ENCODE data around the gene MAPKAPK2. TPM values are rescaled to one million over a fixed set of nuclear protein-coding genes. Genes with fewer than 3 reads are reported as not detected.

Gene MAPKAPK2
- total RNA-seq, 1 experiment from 2014 or later: 51.1 TPM

DNA sequence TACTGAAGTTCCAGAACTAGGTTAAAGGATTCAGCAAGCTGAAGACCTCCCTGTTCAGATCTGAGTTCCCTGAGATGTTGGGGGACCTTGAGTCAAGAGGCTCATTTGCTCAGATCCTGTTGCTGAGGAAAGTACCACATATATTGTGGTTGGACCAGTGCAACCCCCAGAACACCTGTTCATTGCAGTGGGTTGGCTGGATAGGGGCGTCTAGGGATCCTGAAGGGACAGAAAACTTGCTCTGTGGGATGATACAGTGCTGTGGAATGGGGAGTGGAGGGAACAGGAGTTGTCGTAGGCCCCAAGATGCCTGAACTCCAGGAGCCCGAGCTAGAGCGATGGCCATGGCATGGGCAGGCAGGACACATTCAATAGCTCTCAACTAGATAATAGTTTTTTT, 24.6 kb upstream of the MAPKAPK2 start:
- DNase-seq (ENCODE audit: low read depth): no peak

DNA sequence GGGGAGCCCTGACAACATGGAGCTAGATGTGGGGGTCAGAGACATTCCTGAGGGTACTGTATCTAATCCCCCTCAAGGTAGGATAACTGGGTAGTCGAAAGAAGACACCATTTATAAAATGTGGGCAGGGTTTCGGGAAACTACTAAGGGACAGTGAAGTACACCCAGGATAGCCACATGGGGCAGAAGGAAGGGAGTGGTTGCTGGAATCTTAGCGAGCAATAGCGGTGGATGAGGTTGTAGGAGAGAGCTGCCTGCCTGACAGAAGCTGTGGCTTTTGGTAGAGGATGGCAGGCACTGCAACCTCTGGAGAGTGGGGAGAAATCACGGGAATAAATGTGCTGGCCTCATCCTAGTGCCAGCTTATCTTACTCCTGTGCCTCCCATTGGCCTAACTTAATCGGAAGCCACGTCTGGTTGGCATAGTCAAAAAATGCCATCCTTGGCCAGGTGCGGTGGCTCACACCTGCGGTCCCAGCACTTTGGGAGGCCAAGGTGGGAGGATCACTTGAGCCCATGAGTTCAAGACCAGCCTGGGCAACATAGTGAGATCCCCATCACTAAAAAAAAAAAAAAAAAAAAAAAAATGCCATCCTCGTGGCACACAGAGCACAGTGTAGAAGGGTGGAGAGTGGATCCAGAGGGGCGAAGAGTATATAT, 23.4 kb upstream of the MAPKAPK2 start:
- DNase-seq (ENCODE audit: low read depth): no peak

DNA sequence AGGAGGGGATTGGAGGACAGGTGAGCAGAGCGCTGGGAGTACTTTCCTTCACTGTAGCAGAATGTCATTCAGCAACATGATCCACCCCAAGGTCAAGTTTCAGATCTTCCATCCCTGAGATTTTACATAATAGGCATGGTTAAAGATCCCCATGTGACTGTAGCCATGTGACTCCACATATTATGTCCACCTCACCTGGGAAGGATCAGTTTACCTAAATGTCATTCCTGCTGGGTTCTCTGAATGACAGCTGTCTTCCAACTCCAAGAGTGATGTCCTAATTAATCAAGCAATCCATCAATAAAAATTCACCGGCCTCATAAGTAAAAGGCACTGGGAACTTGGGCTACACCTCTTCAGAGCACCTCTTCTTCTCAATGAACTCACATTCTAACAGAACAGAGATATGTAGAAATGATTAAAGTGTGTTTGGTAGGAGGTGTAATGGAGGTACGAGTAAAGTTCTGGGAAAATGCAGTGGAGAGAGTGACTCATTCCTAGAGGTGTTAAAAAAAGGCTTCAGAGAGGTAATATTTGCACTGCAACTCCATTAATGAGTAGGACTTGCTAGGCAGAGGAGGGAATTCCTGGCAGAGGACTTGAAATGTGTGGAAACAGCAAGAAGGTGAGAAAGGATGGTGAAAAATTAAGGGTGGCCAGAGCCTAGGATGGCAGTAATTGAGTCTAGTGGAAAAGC, 22.2 kb upstream of the MAPKAPK2 start:
- no peak for DNase-seq (ENCODE audit: low read depth)

DNA sequence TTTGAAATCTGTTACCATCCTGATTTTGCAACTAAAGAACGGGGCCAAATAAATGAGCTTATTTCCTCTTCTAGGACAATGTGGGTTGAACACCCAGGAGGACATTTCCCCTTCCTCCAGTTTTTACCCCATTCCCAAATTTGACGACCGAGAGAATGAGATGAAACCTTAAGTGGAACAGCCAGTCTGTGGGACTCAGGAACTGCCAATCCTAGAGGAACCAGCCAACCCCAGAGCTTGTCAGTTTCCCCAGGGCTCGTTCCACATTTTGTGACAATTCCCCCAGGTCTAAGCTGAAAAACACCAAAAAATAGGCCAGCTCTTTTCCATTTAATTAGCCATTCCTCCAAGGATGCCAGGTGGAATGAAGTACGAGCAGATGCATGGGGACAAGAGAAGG, 21.3 kb upstream of the MAPKAPK2 start:
- DNase-seq (ENCODE audit: low read depth): no peak

DNA sequence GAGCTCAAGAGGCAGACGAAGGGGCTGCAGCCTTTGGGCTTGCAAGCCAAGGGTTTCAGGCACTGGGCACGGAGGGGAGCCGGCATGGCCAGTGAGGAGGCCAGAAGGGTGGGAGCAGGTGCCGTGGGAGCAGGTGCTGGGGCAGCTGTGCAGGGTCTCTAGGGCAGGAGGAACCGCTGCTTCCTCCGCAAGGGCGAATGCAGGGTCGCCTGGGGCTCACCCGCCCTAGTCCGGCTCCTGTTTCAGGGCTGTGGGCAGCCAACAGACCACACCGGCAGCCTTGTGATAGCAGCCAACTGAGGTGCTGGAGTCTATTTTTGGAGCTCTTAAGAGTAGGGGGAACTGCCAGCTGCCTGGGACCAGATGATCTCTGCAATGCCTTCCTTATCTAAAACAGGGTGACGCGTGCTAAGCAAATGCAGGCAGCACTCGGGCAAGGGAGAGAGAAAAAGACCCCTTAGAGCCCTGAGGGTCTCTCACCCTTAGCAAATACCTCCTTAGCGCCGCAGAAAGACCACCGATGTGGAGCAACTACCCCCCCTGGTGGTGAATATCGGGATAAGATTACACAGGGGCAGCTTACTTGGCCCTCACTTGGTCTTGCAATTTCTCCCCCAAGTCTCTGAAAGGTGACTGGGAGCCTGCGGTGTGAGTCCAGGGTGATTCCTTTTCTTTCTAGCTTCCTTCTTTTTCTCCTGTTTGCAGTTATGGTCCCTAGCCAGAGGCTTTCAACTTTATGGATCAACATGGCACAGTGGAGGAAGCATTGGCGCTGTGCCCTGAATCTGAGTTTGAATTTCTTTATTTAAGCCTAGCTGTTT, 20.7 kb upstream of the MAPKAPK2 start:
- peak; percentile 58 for DNase-seq (ENCODE audit: low read depth)

DNA sequence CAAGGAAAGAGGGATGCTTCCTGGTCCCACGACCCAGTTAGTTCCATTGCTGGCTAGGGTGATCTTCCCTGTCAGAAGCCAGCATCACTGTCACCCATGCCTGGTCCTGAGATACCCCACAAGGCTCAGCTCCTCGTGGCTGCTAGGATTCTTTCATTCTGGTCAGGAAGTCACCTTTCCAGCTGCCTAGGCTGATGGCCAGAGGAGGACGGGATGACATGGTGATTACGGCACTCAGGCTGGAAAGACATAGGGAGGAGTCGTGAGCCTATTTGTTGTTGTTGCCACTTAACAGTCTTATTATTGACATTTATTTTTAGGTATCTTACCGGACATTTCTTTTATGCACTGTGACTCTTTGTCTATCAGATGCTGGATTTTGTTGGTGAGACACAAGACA, 20.0 kb upstream of the MAPKAPK2 start:
- no peak for DNase-seq (ENCODE audit: low read depth)

DNA sequence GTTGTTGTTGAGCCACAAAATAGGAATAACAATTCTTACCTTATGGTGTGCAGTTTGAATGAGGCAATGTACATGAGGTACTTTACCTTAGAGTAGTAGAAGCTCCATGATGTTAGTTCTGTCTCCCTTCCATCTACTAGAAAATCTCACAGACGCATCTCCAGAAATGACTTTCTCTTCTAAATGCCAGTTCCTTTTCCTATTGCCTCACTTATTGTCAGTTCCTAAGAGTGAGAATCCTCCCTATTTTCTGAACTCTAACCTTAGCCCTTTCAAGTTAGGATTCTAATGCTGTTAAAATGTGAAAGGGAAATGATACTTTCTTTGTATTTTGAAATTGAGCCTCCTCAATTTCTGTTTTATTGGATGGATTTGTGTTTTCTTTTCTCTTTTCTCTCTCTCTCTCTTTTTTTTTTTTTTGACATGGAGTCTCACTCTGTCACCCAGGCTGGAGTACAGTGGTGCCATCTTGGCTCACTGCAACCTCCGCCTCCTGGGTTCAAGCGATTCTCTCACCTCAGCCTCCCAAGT, 18.6 kb upstream of the MAPKAPK2 start:
- DNase-seq (ENCODE audit: low read depth): no peak

DNA sequence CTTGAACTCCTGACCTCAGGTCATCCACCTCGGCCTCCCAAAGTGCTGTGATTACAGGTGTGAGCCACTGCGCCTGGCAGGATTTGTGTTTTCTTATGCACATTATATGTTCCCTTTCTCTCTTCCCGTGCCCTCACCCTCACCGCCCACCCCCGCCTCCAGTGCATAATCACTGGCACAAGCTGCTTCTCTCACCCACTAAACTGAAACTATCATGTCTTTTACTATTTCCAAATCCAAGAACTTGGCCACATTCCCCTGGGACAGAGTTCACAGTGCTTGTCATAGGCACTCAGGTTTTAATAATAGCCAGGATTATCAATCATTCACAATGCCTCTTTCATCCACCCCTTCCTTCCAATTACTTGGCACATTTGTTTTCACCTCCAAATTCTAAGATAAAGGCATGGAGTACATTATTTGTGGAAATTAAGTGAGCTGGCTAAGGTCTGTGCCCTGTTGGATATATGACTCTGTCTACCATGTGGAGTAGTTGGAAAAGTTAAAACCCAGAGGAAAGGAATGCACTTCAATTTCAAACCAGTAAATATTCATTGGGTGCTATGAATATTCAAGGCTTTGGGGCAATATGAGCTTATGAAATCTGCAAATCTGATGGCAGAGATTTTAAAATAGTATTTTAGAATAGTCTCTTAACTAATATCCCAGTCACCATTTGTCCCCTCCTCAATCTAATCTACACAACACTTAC, 17.6 kb upstream of the MAPKAPK2 start:
- no peak for DNase-seq (ENCODE audit: low read depth)

DNA sequence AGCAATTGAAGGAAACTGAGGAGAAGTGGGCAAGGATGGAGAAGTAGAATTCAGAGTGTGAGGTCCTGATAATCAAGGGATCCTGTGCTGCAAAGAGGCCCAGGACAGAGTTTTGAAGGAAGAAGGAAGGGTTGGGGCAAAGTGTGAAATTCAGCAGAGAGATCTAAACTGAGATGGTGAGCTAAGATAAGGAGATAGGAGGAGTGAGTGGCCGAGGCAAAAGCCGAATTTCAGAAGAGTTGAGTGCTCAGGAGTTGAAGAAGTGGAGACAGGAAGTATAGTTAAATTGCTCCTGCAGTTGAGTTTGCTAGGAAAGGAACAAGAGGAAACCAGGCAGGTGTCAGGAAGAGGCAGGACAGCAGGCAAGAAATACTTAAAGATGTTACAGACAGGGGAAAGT, 16.4 kb upstream of the MAPKAPK2 start:
- no peak for DNase-seq (ENCODE audit: low read depth)

DNA sequence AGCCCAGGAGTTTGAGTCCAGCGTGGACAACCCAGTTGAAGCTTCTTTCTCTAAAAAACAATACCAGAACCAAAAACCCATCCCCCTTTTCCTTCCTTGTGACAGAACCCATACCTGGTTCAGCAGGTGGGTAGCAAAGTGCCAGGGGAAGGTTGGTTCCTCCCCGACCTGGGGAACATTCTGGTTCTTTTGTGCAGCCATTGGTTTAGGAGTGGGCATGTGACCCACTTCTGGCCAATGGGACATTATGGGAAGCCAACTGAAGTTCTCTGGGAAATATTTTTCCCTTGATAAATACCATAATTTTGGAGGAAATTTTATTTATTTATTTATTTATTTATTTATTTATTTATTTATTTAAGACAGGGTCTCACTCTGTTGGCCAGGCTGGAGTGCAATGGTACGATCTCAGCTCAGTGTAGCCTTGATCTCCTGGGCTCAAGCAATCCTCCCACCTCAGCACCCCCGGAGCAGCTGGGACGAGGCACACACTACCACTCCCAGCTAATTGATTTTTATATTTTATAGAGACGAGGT, 15.8 kb upstream of the MAPKAPK2 start:
- no peak for DNase-seq (ENCODE audit: low read depth)

DNA sequence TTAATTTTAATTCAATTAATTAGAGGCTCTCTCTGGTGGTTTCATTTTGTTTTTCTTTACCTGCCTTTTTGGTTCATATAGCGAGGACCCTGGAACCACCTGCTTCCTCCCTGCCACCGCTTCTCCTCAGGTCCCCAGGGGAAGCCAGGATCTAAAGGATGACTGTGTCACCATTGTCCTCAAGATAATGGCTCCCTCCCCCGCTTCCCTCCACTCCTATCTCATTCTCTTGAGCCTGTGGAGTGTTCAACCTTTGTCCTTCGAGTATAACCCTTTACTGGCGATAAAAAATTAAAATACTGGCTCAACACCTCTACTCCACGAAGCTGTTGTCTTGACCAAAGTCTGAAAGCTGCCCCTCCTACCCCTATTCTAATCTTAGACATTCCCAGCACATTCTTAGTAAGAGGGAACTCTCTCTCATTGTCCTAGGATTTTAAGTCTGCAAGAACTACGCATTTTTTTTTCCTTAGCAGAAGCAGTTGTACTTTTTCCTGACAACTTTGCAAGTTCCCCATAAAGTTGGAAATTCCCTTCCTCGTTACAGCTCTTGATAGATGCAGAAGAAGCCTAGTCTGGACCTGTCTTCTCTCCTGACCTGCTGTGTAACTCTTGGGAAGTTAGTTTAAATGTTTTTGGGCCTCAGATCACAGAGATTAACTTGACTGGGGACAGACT, 12.6 kb upstream of the MAPKAPK2 start:
- no peak for DNase-seq (ENCODE audit: low read depth)

DNA sequence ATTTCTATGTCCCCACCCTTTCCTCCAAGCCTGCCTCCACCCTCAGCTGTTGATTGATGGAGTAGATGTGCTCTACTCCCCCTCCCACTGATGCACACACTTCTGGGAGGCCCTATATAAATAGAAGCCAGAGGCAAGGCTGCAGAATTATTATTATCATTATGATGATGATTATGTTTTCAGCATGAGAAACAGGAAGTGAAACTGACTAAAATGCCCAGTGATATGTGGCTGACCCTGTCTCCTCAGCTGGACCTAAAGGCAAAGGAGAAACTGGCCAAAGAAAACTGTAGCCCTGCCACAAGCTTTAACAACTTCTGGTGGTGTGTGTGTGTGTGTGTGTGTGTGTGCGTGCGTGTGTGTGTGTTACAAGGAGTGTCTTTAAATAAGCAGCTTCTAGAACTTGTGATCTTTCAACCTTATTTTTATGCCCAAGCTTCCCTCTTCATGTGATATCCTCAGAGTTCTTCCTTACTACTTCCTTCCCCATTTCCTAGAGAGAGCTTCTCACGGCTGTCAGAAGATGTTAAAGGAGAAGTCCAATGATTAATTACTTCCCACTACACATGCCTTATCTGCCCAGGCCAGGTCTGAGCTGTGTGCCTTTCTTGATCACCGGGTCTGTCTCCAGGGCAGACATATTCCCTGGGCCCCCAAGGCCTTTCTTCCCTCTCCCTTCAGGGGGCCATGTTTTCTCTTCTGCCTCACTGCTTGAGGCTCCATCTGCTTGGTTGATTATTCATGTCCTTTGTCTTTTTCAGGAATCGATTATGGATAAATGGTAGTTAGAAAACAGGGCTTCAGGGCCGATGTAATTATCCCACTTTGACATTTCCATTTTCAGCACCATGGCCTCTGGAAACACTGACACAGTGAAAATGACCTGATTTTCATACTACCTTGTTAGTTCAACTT, 11.6 kb upstream of the MAPKAPK2 start:
- DNase-seq (ENCODE audit: low read depth): no peak

DNA sequence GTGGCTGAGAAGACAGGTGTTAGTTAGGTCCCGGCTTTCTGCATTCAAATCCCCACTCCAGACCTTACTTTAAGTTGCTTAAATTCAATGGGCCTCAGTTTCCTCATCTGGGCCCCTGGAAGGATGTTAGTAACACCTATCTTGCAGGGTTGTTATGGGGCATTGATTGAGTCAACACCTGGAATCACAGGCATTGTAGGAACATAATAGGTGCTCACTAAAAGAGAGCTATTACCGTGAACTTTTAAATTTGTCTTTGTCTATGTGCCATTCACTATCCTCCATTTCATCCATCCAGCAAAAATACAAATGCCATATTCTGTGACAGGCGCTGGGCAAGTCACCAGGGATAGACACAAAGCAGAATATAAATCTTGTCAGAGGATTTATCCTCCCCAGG, 10.5 kb upstream of the MAPKAPK2 start:
- DNase-seq (ENCODE audit: low read depth): no peak

DNA sequence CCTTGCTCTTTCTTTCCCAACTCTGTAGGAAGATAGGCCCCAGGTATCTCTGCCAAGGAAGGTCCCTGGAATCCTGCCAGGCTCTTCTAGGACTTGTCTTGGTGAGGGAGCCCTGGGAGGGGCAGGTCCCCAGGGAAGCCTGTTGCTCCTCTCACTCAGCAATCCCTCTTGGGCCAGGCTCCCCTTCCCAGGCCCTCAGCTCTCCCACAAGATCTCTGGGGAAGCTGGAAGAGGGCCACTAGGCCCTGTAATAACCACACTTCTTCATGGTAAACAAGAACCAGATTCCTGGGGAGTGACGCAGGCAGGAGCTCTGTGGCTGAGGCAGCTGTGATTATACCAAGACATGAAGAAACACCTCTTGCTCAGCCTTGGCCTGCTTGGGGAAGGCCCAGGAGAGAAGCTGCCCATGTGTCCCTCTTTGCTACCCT, 9.9 kb upstream of the MAPKAPK2 start:
- DNase-seq (ENCODE audit: low read depth): peak; percentile 97

DNA sequence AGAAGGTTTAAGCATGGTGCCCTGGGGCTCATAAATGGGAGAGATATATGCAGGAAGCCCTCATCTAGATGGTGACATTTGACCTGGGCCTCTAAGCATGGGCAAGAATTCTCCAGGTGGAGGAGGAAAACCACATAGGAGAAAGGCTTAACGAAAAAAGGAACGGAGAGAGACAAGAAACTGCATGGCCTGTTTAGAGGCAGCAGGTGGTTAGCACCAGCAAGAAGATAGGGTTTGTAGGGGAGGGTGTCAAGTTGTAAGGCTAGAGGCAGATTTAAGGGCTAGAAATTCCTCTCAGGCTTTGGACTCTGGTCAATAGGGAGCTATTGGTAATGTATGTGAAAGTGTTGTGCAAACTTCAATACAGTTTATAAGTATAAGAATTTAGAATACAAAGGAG, 8.2 kb upstream of the MAPKAPK2 start:
- no peak for DNase-seq (ENCODE audit: low read depth)

DNA sequence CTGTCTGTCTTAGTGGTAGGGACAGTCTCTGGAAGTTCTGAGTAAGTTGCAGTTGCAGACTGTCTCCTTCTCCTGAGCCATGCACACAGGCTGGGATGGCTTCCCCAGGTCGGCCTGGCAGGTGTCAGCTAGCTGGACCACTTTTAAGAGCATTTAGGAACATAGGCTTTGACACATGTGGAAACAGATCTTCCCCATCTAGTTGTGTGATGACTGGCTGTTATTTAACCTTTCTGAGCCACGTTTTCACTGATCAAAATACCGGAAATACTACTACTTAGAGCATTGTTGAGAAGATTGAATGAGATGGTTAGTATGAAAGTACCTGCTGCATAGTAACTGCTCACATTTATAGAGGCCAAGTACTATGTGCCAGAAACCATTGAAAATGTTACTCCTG, 6.2 kb upstream of the MAPKAPK2 start:
- no peak for DNase-seq (ENCODE audit: low read depth)

DNA sequence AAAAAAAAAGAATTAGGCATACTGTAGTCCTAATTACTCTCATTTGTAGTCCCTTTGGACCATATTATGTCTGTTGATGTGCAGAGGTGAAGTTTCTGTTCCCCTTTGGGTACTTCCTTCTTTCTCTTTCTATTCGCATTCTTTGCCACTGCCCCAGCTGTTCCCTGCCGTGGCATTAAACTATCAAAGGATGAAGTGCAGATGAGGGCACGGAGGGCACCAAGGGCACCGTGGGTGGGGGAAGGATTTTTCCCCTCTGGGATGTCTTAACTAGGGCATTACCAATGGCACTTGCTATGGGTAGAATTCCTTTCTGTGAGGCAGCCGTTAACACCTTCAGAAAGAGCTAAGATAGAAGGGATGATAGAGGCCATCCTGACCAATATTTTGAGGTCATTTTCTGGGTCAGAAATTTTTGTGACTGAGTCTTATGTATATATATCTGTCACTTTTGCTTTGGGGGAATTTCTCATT, 4.9 kb upstream of the MAPKAPK2 start:
- no peak for DNase-seq (ENCODE audit: low read depth)

DNA sequence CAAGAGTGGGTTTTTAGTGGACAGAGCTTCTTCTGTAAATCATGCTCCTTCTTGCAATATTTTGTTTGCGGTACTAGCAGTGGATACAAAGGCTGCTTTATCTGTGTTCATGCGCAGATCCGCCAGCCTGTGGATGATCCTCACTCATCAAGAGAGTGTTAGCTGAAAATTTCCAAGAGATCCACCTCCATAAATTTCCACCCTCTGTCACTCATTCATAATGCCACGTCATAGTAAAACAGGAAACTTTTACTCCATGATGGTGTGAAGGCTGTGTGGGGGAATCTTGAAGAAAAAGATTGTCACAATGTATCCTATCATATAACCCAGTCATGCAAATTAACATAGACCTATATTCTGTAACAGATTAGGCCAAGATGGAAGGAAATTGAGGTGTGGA, 4.4 kb upstream of the MAPKAPK2 start:
- DNase-seq (ENCODE audit: low read depth): no peak

DNA sequence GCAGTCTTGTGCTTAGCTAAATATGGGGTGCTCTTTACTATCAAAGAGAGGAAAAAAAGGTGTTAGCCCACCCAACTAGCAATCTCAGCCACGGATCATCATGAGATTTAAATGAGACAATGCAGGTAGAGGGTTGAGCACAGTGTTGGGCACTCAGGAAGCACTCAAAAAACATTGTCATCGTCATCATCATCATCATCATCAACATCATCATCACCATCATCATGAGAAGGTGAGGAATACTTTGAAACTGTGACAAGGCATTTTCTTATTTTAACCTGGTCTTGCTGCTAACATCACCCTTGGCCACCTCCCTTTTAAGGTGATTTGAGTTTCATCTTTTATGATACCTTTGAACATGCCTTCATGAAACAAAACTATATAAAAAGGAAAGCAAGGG, 3.3 kb upstream of the MAPKAPK2 start:
- no peak for DNase-seq (ENCODE audit: low read depth)
